ENCODE measurements around the gene ADGRE1.

GRCh38 chr19:6947745-6948144 lies 60.4 kb downstream of the ADGRE1 start:
- TF ChIP-seq CTCF (conservative IDR thresholded peaks at IDR 0.05; ENCODE audit: low read length) (no peak), EZH2phosphoT487 (IDR thresholded peaks at IDR 0.05; ENCODE audit: borderline replicate concordance, low read depth, low read length) (no peak)

All from OCI-LY7 (cell line).